GM19468 (cell line): ENCODE data around the gene OSR1.
"Not testable (repeated sequence)": the region's sequence is repeated elsewhere in the genome, so short reads cannot be mapped to it uniquely, and the experiment has no call there.

Experiments
- ATAC-seq: cut with Tn5 transposase; IDR thresholded peaks from one replicate; pipeline ENCODE4 v1.9.1; 2021; ENCODE audit warnings: mild to moderate bottlenecking, moderate library complexity, moderate number of reproducible peaks; ENCODE audit not compliant: unreplicated experiment; ENCODE audit errors: extremely low read depth

OSR1 gene

DNA sequence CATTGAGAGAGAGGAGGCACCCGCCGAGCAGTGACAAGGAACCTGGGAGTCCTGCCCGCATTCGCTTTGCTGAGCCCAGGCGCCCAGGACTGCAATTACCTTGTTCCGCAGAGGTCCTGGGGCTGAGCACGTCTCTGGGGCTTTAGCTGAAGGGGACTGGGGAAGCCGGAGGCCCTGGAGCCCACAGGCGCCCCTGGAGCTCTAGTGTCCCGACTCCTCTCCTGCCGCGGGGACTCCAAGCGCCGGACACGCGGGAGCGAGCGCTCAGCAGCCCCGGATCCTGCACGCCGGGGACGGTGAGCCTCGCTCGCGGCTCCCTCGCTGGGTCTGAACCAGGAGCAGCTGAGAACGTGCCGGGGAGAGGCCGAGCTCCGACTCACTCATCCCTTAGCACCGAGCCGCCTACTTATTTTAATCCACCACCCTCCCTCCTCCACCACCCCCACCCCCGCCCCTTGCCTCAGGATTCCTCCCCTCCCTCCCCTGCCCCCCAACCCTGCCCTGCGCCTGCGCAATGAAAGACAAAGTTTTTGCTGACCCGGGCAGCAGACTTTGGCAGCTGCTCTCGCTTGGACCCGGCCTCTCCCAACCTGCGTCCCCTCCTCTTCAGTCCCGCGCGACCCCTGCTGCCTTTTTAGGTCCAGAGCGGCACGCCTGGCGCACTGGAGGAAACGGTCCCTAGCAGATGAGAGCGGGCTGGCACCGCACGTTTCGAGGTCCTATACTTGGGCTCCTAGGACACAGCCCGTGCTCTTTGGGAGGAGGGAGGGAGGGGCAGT lies at the start of gene OSR1:
Gene OSR1, minus strand, starts transcription at position 382 of the 779 bp plus-strand sequence. CDS start 4,818 bp downstream, outside the sequence.
- ATAC-seq: no peak

DNA sequence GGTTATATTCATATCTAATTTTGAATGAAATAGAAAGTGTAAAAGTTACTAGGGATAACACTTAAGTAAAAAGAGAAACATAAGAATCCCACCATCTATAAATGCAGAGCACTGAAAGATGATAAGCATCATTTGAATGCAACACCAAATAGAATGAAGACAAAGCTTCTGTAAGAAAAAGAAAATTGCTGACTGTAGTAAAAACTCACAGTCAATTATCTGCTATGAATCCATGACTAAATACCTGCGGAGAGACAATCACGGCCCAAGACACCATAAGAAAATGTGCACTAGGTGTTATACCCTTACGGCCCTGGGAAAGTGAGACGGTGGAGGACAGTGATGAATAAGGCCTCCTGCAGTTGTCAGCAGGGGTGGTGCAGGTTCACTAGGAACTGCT lies 45.4 kb upstream of the OSR1 start:
- ATAC-seq: no peak

DNA sequence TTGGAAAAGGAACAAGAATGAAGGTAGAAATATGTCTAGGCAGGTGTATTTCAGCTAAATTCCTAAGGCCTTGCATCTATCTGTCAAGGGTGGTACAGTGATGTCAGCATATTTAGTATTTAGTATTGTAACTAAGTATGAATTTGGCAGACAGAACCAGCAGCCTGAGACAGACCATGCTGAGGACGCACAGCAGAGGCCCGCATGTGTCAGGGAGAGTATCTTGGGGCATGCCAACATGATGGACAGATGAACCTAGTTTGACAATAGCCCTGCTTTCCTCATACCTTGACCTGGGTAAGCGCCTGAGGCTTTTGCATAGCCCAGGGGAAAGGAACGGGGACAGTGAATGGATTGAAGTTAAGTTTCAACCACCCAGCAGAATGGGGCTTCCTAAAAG lies 33.8 kb upstream of the OSR1 start:
- no peak for ATAC-seq

DNA sequence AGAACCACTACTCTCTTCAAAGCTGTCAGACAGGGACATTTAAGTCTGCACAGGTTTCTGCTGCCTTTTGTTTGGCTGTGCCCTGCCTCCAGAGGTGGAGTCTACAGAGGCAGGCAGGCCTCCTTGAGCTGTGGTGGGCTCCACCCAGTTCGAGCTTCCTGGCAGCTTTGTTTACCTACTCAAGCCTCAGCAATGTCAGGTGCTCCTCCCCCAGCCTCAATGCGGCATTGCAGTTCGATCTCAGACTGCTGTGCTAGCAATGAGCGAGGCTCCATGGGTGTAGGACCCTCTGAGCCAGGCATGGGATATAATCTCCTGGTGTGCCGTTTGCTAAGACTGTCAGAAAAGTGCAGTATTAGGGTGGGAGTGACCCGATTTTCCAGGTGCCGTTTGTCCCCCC lies 31.0 kb upstream of the OSR1 start:
- not testable (repeated sequence) for ATAC-seq

DNA sequence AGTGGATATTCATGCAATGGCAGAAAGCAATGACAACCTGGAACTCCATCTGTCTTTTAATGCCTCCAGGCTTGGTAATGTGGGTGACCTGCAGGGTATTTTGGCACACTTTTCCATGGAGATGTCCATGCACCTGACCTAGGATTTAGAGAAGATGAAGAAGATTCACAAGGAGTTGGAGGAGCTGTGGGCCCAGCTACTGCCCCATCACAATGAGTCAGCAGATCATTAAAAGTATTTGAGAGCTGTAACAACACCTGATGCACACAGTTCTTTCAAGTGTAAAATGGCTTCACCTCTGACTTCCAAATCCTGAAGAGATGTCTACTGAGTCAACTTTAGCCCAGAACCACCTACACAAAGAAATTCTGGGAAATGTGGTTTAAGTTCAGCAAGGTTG lies 22.1 kb upstream of the OSR1 start:
- no peak for ATAC-seq

DNA sequence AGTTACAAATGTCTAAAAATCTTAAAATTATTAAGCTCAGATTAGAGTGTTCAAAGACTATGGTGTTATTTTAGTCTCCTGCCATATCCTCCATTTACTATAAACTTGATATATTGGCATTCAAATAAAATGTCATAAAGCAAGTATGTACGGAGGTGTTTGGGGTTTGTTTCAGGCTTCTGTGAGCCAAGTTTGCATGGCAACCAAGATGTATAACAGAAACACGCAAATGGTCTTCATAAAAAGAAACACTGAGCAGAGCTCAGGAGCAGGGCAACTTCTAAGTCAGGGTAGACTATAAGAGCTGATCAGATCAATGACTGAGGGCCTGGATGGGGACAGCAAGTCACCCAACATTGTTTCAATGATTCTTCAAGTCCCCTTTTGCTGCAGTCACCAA lies 20.5 kb upstream of the OSR1 start:
- ATAC-seq: no peak

DNA sequence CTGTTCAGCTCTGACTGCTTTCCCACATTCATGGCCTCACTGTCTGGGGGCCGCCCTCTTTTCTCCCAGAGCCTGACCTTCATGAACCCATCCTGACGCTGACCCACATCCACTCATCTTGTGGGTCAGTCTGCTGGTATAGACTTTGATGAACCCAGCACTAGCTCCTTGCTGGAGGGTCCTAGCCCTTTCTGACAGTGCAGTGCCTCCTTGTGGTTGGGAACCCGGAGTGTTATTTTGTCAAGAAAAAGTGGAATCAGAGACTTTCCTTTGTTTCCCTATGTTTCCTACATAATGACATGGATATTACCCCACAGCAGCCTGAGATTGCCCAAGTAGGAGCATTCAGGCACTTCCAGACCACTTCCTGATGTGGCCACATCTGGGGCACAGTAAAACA lies 19.3 kb upstream of the OSR1 start:
- ATAC-seq: no peak

DNA sequence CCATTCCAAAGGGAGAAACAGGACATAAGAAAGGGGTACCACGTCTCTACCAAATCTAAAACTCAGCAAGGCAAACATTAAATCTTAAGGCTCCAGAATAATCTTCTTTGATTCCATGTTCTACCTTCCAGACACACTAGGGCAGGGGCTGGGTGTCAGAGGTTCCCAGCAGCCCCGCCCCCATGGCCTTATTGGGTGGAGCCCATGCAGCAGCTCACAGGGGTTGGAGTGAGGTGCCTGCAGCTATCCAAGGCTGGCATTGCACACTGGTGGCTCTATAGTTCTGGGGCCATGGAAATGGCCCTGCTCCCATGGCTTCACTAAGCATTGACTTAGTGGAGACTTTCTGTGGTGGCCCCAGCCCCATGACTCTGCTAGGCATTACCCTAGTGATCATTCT lies 14.9 kb upstream of the OSR1 start:
- ATAC-seq: no peak

DNA sequence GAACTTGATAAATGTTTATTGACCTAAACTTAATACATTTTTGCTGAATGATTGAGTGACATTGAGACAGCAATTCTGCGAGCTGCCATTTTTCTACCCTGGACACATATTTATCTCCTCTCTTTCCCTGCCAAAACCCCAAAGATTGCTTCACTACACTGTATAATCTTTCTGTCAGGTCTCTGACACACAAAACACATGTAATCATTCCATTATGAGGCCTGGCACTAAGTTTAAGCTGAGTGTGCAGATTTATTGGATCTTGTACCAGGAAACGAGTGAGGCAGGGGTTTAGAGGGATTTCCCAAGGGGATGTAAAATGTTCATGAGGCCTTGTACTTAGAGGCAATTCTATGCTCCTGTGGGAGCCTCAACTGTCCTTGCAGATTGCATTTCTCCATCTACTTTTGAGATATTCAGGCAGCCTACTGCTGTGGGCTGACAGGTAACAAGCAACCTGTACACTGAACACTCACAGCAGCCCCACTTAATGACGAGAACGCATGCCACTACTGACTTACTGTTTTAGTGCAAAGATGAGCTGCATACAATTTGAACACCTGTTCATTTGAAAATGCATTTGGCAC lies 13.7 kb upstream of the OSR1 start:
- ATAC-seq: no peak

DNA sequence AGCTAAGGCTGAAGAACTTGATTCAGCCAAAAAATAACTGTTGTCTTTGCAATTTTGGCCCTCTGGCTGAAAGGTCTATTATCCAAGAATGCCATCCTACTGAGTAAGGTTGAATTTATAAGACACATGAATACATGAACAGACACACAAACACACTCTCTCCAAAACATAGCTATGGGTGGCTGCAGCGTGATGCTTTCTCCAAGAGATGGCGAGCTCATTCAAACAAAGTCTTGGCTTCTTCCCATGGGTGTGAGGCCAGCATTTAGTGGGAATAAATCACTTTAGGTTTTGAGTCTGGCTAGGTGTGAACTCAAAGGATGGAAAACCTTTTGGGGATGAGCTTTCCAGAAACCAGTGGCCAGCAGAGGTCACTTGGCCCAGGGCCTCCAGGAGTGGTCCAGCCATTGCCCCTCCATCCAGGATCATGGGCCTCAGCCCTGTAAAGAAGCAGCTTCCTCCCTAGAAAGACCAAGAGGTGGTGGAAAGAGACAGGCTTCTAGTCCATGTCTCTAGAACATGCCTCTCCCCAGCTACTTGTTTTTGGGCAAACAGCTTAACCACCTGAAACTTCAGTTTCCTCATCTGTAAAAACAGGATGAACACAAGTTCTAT lies 11.0 kb upstream of the OSR1 start:
- ATAC-seq: no peak

DNA sequence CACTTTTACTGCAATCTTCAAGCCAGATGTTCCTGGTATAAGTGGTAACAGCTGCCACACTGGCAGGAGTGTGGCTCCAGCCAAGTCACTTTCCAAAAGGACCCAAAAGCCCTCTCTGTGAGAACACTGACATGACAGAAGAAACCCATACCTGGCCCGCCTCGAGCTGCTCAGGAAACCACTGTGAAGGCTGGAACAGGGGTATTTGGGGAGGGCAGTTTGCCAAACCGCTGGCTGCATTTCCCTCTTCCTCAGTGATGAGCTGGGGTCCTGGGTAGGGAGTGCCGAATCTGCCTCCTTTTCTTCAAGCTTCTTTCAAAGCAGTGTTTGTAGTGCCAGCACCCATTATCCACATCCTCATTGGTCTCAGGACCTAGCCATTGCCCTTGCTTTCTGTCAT lies 10.3 kb upstream of the OSR1 start:
- ATAC-seq: no peak

DNA sequence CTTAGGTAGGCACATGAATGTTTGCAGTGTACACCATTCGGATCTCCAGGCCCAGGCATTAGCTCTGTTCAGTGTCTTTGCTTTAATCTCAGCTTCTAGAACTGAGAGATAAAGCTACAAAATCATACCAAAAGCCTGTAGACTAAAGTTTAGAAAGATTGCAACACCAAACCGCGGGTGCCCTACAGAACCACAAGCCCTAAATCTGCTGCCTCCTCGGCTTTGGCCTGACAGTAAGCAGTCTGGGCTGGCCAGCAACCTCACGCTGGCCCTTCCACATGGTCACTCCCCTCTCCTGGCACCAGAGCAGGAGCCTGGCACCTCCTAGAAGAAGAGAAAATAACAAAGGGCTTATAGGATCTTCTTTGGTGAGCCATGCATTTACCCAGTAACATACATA lies 8.9 kb upstream of the OSR1 start:
- no peak for ATAC-seq

DNA sequence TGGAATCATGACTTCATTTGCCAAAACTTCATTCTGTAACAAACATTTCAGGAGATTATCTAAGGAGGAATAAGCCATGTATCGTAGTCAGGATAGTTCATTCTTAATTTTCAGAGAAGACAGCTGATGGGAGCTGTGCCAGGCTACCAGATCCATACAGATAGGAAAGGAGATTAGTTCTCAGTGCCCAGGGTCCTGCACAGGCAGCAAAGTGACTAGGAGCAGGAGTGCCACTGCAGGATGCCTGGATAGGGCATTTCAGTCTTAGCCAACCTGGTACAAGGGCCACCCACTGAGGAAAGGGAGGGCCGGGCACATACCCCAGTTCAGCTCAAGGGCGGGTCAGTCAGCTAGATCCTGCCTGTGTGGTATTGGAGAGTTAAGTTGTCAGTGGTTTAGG lies 6.7 kb upstream of the OSR1 start:
- no peak for ATAC-seq

DNA sequence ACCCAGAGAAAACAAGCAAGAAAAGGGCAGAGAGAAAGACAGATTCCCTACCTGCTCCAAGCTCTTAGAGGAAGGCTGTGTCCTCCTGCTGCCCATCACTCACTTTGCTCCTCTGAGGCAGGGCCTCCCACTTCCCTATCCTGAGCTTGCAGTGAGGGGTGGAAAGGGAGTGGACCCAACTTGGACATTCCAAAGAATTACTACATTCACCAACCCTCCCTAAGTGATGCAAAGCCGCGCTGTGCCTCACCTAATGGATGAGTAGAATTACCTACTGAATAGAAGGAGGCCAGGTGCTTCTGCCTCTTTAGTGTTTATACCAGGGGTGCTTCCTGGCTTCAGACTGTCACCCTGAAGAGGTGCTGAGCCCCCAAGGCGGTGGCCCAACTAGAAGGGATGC lies 5.6 kb upstream of the OSR1 start:
- ATAC-seq: no peak

DNA sequence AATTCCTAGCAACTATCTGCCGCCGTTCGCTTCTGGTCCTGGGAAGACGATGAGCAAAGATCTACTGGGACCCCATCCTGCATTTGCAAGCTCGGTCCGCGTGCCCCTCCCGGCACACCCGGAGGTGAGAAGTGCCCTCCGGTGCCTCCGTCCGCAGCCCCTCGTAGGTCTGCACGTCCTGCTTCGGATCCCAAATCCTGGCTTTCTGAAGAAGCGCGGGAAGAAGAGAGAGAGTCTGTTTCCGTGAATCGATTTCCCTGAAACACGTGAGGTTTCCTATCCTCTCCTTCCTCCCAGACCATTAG lies 5.0 kb upstream of the OSR1 start:
- ATAC-seq: no peak

DNA sequence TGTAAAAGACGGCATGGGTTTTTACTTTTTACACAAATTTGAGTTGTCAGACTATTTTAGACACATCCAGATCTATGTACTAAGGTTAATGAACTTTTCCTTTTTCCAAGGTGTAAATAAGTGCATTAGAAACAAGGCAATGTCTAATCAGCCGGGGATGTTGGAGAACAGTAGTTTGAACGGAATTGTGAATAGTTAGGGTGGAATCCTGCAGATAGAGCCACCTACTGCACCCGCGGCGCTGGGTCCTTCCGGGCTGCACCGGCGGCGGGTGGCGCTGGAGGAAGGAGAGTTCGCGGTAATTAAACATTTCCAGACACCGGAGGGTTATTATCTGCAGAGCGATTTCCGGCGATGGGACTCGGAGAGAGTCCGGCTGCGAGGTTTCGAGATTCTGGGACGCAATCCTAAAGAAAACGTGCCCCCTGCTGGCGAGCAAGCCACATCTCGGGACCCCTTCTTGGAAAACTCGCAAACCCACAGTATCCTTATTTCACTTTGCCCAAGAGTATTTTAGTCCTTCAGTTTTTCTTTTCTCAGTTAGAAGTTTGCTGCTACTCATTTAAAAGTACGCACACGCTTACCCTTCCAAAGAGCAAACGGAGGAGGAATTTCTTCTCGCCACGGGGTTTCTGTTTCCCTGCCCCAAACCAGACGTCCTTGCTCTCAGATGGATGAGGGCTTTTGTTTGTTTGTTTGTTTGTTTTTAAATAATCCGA lies 4.5 kb upstream of the OSR1 start:
- no peak for ATAC-seq

DNA sequence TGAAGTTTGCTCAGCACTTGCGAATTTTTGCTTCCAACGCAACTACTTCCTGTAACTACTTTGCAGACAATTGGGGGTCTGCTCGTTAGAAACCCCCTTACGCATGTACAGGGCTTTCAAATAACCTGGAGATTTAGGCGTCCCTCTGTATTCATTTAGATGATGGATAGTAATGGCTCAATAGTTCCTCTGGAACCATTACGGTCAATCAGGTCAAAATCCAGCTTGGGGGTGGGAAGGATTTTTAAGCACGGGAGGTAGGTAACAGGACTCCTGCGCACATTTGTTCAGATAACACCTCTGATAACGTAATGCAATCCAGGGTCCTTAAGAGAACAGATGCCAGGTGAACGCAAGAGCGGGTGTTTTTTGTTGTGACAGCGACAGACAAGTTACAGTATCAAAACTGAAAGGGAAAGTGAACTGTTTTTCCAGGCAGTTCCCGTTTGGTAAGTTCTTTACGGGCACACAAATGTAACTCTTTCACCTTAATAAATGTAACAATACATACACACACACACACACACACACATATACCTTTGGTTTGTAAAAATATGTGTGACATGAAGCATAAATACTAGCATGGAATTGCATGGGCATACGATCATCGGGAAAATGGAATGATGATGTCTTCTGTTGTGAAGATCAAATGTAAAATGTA lies 3.8 kb upstream of the OSR1 start:
- ATAC-seq: no peak

DNA sequence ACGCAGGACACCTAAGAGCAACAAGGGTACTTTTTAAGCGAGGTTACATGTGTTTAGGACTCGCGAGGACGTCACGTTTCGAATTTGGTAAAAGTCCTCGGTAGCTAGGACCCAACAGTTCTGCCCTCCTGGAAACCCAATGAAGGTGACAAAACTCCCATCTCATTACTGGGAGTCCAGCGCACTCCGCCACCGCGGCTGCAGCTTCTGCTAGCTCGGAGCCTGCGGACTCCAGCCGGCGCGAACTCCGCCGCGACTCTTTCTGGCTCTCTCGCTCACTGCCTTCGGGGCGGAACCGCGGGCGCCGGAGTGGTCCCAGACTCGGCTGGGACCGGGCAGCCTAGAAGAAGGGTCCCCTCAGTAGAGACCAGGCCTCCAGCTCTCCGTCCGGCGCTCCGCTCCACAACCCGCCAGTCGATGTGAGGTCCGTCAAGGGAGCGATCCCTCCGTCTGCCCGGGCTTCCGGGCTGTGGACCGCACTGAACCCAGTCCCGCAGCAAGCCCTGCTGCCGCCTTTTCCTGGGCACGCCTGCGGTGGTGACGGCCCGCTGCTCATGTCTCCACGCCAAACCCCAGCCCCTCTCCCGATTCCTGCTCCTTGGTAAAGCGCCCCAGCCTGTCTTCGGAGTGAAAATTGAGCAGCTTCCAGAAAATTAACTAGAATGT lies 3.0 kb upstream of the OSR1 start:
- no peak for ATAC-seq

DNA sequence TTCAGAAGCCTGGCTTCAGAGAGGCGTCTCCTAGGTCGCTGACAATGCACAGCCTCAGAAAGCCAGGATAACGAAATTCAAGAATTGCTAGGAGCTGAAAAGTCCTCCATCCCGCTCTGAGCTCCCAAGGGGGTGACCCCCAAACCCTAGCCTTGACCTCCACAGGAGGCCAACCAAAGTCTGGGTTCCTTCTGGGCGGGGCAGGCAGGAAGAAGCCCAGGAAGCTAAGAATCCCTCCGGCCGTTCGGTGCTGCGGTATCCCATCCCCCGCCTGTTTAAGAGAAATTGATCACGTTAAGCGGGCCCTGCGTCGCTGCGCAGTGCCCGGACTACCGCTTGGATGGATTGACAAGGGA lies 2.5 kb upstream of the OSR1 start:
- ATAC-seq: no peak

DNA sequence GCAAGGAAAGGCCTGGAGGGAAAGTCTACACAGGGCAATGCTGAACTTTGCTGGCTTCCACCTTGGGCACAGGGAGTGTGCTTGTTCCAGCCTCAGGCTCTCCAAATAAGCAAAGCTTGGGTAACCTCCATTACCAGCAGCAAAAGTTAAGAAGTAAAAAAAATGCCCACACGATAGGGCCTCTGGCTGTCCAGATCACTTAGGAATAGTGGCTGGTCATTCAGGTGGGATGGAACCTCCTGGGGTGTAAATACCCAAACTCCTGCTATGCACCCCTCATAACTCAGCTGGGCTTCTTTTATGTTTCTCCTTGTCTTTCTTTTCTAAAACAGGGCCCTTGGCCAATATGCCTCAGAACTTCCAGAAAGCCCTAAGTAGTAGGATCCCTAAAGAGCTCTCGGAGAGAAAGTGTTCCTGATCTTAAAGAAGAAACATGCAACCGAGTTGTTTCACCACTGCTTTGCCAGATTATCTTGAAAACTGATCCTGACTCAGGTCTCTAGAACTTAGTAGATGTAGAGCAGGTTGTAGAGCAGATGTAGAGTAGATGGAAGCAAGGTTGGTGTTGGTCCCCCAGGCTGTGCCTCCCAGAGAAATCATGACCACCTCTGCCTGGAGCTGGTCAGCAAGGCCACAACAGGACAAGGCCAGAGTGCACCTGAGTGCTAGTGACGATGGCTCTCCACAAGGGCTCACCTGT lies 2.0 kb upstream of the OSR1 start:
- no peak for ATAC-seq
